GM18951 (cell line): Measurements from ENCODE around the gene PCDH8.

Experiments used
- POLR2A ChIP-seq: IDR thresholded peaks from 4 replicates; pipeline ENCODE4 v1.6.1; 2011; ENCODE audit warnings: mild to moderate bottlenecking; ENCODE audit not compliant: insufficient read length, insufficient read depth; ENCODE audit errors: extremely low read depth
- in situ Hi-C: fragments of 300-500 bp; cut with MboI; formaldehyde crosslinking; loops from one replicate; pipeline ENCODE4 v1.12.0; 2022; ENCODE audit warnings: low sequenced_read_pairs, mixed read lengths, inconsistent platforms; ENCODE audit not compliant: unreplicated experiment

The PCDH8 gene

DNA sequence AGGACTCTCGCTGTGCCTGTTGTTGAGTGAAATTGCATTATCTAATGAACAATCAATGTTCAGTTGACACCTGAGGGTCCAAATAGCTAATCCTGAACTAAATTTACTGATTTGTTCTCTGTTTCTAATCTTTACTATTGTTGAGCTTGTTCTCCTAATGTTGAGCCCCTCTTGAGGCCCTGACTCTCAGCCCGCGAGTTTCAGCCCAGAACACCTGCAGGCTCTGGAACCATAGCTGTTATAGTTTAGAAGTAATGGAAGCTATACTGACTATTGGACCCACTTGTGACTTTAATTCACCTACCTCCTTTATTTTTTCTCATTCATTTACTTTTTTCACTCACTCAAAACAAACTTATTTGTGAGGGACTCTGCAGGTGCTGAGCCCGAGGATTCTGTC lies 20.6 kb upstream of the PCDH8 start:
- in situ Hi-C loops: no loop called here
- TF ChIP-seq POLR2A: no peak

GRCh38 chr13:52868190-52868589 lies 19.8 kb upstream of the PCDH8 start:
- in situ Hi-C loops: no loop called here
- TF ChIP-seq POLR2A: no peak

- in situ Hi-C loops: no loop called here
Measured at GRCh38 chr13:52864941-52865340, 16.5 kb upstream of the PCDH8 start.

DNA sequence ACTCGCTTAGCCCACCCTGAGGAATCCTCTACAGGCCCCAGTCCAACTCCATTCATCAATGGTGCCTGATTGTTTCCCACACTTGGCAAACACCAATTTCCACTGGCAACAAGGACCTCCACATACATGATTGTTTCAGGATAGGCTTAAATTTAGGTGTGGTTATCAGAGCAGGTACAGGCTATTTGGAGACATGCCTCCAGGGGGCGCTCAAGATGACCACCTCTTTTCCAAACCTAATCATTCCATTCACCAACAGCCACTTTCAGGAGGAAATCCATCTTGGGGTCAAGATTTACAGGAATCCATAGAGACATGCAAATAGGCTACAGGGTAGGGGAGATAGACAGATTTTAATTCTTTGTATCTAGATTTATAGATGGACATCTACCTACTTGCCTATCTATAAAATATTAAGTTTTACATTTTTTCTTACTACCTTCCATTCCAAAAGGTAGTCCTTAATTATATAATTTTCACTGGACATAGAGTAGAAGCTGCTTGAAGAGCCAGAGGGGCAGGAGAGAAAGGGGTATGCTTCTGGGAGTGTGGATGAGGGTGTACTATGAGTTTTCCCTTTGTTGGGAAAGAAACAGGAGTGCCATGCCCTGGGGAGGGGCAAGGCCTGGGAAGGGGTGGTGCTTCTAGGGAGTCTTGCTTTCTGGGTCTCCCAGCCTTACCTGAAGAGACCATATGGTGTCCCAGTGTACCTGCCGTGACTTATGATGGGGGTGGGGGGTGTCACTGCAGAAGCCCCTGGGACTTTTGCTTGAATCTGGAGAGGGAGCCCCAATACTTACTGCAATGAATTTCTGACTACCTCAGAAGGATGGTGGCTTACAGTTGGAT lies 14.1 kb upstream of the PCDH8 start:
- in situ Hi-C loops: no loop called here
- TF ChIP-seq POLR2A: no peak

More at GRCh38 chr13:52864941-52865340, 16.5 kb upstream of the PCDH8 start:
- no peak for TF ChIP-seq POLR2A

- no peak for TF ChIP-seq POLR2A
- in situ Hi-C loops: no loop called here
Measured at GRCh38 chr13:52852444-52852843, 4.0 kb upstream of the PCDH8 start.

- in situ Hi-C loops: no loop called here
Measured at GRCh38 chr13:52851137-52851962, 2.9 kb upstream of the PCDH8 start.

DNA sequence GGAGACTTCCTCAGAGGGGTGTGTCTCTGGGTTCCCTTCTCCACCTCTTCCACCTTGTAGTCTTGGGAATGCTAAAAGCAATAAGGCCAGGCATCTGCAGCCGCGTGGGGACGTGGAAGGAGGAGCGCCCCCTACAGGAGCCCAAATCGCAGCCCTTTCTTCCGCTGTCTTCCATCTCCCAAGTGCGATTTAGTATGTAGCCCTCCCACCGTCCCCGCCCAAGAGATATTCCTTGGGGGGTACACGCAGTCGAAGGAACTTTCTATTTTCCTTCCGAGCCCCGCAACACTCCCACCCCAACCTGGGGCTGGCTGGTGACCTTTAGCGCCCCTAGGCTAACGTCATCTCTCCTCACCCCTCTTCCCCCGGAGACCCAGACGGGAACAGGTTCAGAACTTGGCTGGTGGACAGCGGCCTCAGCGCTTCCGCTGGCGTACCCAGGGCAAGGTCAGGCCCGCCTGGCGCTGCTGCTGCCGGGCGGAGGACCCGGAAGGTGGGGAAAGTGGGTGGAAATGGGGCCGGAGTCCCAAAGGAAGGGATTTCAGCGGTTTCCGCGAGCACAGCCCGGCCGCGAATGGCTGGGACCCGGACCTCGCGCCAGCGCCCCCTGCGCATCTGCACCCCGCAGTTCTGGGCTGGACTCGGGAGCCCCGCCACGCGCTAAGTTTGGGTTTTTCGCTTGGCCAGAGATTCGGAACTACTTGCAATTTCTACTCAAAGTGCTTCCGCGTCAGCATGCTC lies 2.1 kb upstream of the PCDH8 start:
- no peak for TF ChIP-seq POLR2A

More at GRCh38 chr13:52851137-52851962, 2.9 kb upstream of the PCDH8 start:
- TF ChIP-seq POLR2A: no peak

GRCh38 chr13:52850072-52850395 lies 1.6 kb upstream of the PCDH8 start:
- in situ Hi-C loops: no loop called here
- no peak for TF ChIP-seq POLR2A

More for the DNA sequence above, 2.1 kb upstream of the PCDH8 start:
- in situ Hi-C loops: no loop called here

GRCh38 chr13:52849291-52850071 lies 1.0 kb upstream of the PCDH8 start:
- in situ Hi-C loops: no loop called here
- no peak for TF ChIP-seq POLR2A

- no peak for TF ChIP-seq POLR2A
- in situ Hi-C loops: no loop called here
Measured at GRCh38 chr13:52847682-52848432, 583 bp downstream of the PCDH8 start.

DNA sequence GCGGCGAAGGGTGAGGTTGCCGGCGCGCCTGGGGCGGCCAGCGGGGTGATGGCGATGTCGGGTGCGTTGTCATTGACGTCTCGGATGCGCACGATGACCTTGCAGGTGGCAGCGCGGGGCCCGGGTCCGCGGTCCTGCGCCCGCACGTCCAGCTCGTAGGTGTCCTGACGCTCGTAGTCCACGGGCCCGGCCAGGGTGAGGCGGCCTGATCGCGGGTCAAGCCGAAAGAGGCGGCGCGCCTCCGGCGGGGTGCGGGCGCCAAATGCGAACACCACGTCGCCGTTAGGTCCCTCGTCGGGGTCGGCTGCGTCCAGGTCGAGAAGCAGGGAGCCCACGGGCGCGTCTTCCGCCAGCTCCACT lies 1.1 kb downstream of the PCDH8 start:
- TF ChIP-seq POLR2A: no peak
- in situ Hi-C loops: no loop called here

DNA sequence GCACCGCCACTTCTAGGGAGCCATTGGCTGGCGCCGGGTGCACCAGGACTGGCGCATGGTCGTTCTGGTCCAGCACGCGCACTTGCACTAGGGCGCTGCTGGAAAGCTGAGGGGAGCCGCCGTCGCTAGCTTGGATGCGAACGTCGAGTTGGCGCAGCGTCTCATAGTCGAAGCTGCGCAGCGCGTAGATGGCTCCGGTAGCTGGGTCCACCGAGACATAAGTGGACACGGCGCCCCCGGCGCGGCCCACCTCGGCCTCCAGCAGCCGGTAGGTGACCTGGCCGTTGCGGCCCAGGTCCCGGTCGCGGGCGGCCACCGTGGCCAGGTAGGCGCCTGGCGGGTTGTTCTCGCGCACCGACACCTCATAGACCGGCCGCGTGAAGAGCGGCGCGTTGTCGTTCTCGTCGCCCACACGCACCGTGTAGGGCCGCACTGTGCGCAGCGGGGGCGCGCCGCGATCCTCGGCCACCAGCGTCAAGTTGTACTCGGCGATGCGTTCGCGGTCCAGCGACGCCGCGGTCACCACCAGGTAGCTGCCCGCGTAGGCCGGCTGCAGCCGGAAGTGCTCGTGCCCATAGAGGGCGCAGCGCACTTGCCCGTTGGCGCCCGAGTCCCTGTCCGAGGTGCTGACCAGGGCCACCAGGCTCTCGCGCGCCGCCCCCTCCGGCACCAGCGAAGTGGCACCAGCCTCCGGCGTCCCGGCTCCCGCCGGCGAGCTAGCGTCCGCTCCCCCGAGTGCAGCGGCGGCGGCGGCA lies 1.7 kb downstream of the PCDH8 start:
- TF ChIP-seq POLR2A: no peak
- in situ Hi-C loops: no loop called here
